GM12801 (cell line): ENCODE measurements around the gene DNAJC10.

ENCODE experiments used
- TF ChIP-seq, protein P1 (sequence below): IDR thresholded peaks from one replicate; pipeline ENCODE4 v1.5.1; 2011; ENCODE audit warnings: control low read depth; ENCODE audit not compliant: insufficient read length; ENCODE audit errors: extremely low read depth

The DNAJC10 gene, protein sequence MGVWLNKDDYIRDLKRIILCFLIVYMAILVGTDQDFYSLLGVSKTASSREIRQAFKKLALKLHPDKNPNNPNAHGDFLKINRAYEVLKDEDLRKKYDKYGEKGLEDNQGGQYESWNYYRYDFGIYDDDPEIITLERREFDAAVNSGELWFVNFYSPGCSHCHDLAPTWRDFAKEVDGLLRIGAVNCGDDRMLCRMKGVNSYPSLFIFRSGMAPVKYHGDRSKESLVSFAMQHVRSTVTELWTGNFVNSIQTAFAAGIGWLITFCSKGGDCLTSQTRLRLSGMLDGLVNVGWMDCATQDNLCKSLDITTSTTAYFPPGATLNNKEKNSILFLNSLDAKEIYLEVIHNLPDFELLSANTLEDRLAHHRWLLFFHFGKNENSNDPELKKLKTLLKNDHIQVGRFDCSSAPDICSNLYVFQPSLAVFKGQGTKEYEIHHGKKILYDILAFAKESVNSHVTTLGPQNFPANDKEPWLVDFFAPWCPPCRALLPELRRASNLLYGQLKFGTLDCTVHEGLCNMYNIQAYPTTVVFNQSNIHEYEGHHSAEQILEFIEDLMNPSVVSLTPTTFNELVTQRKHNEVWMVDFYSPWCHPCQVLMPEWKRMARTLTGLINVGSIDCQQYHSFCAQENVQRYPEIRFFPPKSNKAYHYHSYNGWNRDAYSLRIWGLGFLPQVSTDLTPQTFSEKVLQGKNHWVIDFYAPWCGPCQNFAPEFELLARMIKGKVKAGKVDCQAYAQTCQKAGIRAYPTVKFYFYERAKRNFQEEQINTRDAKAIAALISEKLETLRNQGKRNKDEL

DNA sequence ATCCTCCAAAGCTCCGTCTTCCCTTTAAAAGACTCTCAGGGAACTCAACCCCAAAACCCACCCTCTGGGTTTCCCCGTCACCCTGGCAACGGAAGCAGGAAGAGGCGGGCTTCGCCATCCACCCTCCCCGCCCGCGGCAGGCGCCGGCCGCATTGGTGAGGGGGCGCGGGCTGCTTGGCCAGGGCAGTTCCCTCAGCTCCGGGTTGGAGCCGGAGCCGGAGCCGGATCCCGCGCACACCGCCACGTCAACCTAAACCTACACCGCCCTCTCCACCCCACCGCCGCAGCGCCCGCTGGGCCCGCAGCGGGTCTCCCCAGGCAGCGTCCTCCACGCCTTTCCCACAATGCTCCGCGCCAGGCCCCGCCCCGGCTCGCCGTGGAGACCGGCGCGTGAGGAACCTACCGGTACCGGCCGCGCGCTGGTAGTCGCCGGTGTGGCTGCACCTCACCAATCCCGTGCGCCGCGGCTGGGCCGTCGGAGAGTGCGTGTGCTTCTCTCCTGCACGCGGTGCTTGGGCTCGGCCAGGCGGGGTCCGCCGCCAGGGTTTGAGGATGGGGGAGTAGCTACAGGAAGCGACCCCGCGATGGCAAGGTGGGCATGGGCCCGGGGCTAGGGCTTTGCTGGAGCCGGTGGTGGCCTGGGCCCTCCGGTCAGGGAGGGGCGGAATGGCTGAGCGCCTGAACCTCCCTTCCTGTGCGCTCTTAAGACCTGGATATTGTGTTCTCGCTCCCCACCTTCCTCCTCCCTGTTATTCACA is at the start of gene DNAJC10:
Gene DNAJC10, plus strand, starts transcription at position 366 of the 758 bp plus-strand sequence. CDS start 1,830 bp downstream, outside the sequence.
- TF ChIP-seq, protein P1, sequence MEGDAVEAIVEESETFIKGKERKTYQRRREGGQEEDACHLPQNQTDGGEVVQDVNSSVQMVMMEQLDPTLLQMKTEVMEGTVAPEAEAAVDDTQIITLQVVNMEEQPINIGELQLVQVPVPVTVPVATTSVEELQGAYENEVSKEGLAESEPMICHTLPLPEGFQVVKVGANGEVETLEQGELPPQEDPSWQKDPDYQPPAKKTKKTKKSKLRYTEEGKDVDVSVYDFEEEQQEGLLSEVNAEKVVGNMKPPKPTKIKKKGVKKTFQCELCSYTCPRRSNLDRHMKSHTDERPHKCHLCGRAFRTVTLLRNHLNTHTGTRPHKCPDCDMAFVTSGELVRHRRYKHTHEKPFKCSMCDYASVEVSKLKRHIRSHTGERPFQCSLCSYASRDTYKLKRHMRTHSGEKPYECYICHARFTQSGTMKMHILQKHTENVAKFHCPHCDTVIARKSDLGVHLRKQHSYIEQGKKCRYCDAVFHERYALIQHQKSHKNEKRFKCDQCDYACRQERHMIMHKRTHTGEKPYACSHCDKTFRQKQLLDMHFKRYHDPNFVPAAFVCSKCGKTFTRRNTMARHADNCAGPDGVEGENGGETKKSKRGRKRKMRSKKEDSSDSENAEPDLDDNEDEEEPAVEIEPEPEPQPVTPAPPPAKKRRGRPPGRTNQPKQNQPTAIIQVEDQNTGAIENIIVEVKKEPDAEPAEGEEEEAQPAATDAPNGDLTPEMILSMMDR, result no peak

DNA sequence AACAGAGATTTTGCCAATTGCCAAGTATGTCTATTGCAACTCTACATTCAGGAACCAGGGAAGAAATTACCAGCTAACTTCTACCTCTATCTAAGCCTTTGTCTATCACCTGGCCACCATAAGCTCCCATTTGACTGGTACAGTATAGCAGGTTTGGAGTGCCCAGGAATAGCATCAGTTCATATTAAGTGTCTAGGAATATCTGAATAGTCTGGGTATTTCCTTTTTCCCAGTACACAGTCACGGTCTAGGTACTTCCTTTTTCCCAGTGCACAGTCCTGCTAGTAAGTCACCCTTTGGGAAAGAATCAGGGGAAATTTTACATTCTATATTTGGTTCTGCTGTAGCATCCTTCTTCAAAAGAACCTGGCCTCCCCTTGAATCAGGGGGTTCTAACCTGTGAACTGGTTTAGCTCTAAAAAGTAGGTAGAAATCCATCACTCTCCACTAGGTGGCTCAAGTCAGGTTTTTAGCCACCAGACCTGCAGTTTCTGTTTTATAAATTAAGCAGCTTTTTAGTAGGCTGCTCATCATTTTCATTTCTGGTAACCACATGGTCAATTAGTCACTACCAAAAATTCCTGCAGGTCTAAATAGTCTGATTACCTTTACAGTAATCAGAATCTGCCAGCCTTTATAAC is 49.3 kb upstream of the DNAJC10 start:
- TF ChIP-seq, protein P1, result no peak

DNA sequence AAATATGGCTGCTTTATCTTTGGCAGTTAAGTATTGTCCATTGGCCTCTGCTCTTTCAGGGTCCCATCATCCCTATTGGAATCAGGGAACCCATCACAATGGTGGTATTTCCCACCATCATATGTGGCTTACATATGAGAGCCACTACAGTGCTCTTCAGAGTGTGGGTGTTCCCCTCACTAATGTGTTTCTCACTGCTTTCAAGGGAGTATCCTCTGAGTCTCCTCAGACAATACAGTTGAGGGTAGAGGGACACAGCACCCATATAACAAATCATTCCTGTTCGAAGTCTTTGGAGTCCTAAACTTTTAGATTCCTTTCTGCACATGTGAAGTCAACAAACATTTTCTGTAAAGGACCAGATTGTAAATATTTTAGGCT is 48.8 kb upstream of the DNAJC10 start:
- TF ChIP-seq, protein P1, result no peak

DNA sequence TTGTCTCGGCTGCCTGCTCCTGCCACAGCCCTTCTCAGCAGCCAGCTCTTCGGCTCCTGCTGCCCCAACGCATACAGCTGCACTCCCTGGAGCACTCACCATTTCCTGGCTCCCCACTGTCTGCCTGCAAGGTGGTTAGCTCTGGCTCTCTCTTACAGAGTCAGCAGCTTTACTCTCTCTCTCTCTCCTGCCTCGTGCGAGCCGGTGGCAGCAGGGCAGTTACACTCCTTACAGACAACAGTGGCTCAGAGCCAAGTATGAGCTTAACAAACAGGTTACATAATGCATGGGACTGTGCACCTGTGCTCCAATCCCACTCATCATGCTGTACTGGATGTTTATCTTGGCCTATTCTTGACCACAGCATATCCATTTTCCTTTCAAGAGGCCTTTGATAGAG is 47.4 kb upstream of the DNAJC10 start:
- TF ChIP-seq, protein P1, result no peak

DNA sequence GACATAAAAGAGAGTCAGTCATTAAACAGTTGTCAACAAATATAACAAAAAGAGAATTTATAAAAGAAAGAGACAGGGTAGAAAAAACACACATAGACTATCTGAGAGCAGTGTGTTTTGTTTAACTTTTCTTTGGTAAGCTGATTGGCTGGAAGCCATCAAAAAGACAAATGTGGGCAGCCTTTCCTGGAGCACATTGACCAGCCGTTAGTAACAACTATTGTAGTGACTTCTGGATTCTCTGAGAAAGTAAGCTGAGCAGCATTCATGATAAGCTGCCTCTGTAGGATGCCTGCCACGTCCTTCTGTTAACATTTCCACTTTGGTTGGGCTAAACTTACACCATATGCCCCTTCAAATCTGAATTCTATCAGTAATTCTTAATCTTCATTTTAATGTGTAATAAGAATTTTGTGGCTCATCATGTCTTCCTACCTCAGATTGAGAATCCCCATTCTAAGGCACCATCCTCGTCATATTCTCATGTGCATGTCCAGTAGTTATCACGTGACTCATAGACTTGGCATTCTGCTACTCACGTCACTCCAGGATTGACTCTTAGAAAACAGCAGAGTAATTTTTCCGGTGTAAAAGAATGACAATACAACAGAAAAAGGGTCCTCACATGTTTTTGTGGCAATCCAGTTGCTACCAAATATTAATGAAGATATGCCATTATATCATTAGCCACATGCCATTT is 43.4 kb upstream of the DNAJC10 start:
- TF ChIP-seq, protein P1, result no peak

DNA sequence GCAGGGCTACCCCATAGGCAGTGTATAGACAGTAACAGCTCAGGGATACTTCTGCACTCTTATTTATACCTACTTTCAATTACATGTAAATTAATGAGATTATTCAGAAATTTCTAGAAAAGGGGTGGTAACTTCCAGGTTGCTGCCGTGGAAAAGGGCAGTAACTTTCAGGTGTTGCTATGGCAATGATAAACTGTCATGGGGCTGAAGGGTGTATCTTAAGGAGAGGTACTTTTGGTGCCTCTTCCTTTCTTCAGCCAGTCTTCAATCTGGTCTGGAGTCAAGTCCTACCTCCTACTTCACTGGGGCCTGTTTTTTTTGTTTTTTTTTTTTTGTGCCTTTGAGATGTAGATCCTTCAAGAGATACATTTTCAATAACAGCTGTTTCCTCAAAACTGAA is 35.2 kb upstream of the DNAJC10 start:
- TF ChIP-seq, protein P1, result no peak
